DMS79 (cell line): ENCODE data around the gene CORO2A.

Experiments used
- DNase-seq: peaks from one replicate; lab custom pipeline; 2025; lab: John Stamatoyannopoulos, UW

The CORO2A gene

GRCh38 chr9:98219794-98220370 lies 27.4 kb upstream of the CORO2A start:
- DNase-seq: no peak

- DNase-seq: no peak
These were observed 26.9 kb upstream of the CORO2A start for GRCh38 chr9:98219364-98219716.

- no peak for DNase-seq
These were observed 26.3 kb upstream of the CORO2A start for GRCh38 chr9:98218562-98219363.

- no peak for DNase-seq
These were observed 24.8 kb upstream of the CORO2A start for GRCh38 chr9:98217255-98217654.

- no peak for DNase-seq
These were observed 24.0 kb upstream of the CORO2A start for GRCh38 chr9:98216391-98216790.

GRCh38 chr9:98215821-98216220 lies 23.4 kb upstream of the CORO2A start:
- DNase-seq: no peak

- no peak for DNase-seq
These were observed 22.8 kb upstream of the CORO2A start for GRCh38 chr9:98215271-98215670.

- no peak for DNase-seq
These were observed 22.4 kb upstream of the CORO2A start for GRCh38 chr9:98214811-98215210.

- no peak for DNase-seq
These were observed 18.8 kb upstream of the CORO2A start for GRCh38 chr9:98211260-98211659.

GRCh38 chr9:98210435-98210834 lies 18.0 kb upstream of the CORO2A start:
- DNase-seq: no peak

- DNase-seq: no peak
These were observed 17.1 kb upstream of the CORO2A start for GRCh38 chr9:98209530-98209929.

GRCh38 chr9:98208635-98209034 lies 16.2 kb upstream of the CORO2A start:
- DNase-seq: no peak

GRCh38 chr9:98207606-98208005 lies 15.2 kb upstream of the CORO2A start:
- DNase-seq: no peak

- DNase-seq: no peak
These were observed 14.3 kb upstream of the CORO2A start for GRCh38 chr9:98206754-98207153.

GRCh38 chr9:98204692-98205091 lies 12.3 kb upstream of the CORO2A start:
- no peak for DNase-seq

- no peak for DNase-seq
These were observed 10.7 kb upstream of the CORO2A start for GRCh38 chr9:98203153-98203552.

- no peak for DNase-seq
These were observed 9.8 kb upstream of the CORO2A start for GRCh38 chr9:98202252-98202651.

GRCh38 chr9:98201749-98202148 lies 9.3 kb upstream of the CORO2A start:
- DNase-seq: no peak

- DNase-seq: no peak
These were observed 8.7 kb upstream of the CORO2A start for GRCh38 chr9:98201102-98201501.

GRCh38 chr9:98199388-98200033 lies 7.1 kb upstream of the CORO2A start:
- no peak for DNase-seq

GRCh38 chr9:98195671-98196070 lies 3.2 kb upstream of the CORO2A start:
- DNase-seq: no peak

GRCh38 chr9:98193336-98193944 lies 1.0 kb upstream of the CORO2A start:
- peak; percentile 48 for DNase-seq
